Memory B cell (primary cell): ENCODE measurements around the gene BCL2L2.
A peak's percentile ranks its signal among the peaks of the same experiment; 100 is the strongest.

Source experiments
- ATAC-seq: fragments of 150-1000 bp; cut with Tn5 transposase; 2 replicates; pipeline ENCODE4 v1.10.0; 2021; ENCODE audit warnings: low read depth, mild to moderate bottlenecking, moderate library complexity
- DNase-seq, 2 donors: peaks; one replicate each; pipeline ENCODE4 v3.0.0; 2022; ENCODE audit warnings: low spot score in 2 of 2
- H3K27ac Mint-ChIP-seq: one replicate; pipeline ENCODE4 v1.8.0; 2022; ENCODE audit warnings: mild to moderate bottlenecking, moderate library complexity, mixed read lengths
- H3K27me3 Mint-ChIP-seq: one replicate; pipeline ENCODE4 v1.8.0; 2022; ENCODE audit warnings: mixed read lengths
- H3K36me3 Mint-ChIP-seq: one replicate; pipeline ENCODE4 v1.8.0; 2022; ENCODE audit warnings: mild to moderate bottlenecking, mixed read lengths
- H3K4me1 Mint-ChIP-seq: one replicate; pipeline ENCODE4 v1.8.0; 2022; ENCODE audit warnings: mixed read lengths
- H3K4me3 Mint-ChIP-seq: one replicate; pipeline ENCODE4 v1.8.0; 2022; ENCODE audit warnings: mild to moderate bottlenecking, moderate library complexity, mixed read lengths
- H3K9me3 Mint-ChIP-seq: one replicate; pipeline ENCODE4 v1.8.0; 2022; ENCODE audit warnings: mixed read lengths

Gene BCL2L2

DNA sequence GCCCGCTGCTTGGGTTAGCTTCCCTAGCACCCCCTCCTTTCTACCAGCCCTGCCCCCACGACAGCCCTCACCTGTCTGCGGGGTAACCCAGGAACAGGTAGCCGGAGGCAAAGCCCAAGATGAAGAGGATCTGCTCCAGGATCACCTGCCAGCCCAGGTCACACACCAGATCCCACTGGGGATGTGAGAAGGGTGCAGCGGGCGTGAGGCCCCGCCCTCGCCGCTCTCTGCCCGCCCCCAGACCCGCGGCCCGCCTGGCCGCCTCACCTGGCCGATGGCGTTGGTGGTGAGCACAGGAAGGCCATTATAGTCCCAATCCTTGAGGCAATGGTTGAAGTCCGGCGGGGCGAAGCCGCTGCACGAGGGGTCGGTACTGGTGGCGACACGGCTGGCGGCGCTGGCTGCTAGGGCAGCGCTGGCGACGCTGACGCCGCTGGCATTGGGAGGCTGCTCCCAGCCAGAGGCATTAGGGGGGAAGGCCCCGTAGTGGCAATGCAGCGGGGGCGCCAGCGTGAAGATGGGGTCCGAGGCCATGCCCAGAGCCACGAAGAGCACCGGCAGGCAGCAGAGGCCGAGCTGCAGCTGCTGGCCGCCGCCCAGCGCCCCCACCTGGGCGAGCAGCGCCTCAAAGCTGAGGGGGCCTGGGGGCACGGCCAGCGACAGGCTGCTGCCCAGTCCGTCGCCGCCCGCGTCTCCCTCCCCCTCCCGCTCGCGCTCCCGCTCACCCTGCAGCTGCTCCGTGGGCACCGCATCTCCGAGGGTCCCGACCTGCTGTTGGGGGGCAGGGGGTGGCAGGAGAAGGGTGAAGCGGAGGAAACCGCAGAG lies 45.3 kb downstream of the BCL2L2 start:
- Mint-ChIP-seq H3K4me1 (peaks cover 7% of the 10 kb centered on the region), H3K9me3 (no peaks in the 10 kb centered on the region), H3K27me3 (peaks cover 44% of the 10 kb centered on the region), H3K27ac (no peak overlapping the region), H3K36me3 (peaks cover 3% of the 10 kb centered on the region), H3K4me3 (peak overlapping the region; percentile 44)
- DNase-seq (no peak), ATAC-seq (peak; percentile 11)

DNA sequence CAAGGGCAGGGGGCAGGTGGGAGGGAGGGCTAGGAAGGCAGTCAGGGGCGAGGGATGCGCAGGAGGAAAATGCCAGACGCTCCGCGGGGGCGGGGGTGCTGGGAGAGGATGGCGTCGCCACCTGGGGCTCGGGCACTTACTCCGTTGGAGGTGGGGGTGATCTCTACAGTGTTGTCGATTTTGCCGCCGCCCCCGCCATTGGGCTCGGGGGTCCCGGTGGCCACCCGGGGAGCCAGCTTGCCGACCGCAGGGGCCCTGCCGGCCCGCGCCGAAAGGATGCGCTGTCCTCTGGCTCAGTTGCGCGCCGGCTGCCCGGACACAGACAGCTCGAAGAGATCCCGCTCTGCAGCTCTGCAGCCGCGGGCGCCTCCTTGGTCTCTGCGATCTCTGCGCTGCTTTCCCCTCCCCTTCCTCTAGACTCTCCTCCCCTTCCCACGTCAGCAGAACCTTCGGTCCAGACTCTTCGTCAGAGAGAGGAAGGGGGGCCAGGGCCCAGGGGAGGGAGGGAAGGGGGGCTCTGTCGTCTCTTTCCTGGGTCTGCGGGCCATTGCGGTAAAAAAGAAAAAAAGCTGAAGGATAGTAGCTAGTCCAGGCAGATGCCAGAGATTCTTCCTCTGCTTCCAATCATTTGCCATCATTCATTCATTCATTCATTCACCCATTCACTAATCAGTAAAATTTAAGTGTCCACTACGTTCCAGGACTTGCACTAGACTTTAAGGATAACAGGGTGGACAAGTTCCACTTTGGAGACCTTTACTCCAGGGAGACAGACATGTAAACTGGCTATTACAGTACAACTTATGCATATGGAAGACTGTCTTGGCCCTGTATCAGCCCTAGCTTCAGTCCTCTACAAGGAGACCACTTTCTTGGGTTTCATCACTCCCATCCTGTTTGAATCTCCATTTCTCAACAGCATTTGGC lies 46.1 kb downstream of the BCL2L2 start, which contains the start of gene SLC22A17:
TSS of gene SLC22A17 (minus strand) at position 382 of the 927 bp plus-strand sequence.
- no peaks in the 10 kb centered on the region for H3K9me3 Mint-ChIP-seq
- DNase-seq (peak in 1 of 2 donors; percentile 30), ATAC-seq (peak; percentile 86)
- peaks cover 3% of the 10 kb centered on the region for H3K36me3 Mint-ChIP-seq
- no peak within 1 kb of the TSS for H3K27ac Mint-ChIP-seq
- peaks cover 44% of the 10 kb centered on the region for H3K27me3 Mint-ChIP-seq
- peaks cover 7% of the 10 kb centered on the region for H3K4me1 Mint-ChIP-seq
- peak within 1 kb of the TSS; percentile 67 for H3K4me3 Mint-ChIP-seq

DNA sequence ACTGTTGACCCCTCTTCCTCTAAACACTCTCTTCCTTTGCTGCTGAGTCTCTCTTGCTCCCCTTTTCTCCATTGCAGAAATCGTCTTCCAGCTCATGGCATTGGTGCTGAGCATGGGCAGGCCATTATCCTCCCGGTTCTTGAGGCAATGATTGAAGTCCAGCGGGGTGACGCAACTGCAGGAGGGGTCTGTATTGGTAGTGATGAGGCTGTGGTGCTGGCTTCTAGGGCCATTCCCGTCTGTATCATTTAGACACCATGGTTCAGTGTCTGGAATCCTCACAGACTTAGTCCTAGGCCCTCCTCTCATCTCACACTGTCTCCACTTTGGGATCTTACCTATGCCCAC lies 46.8 kb downstream of the BCL2L2 start:
- H3K27me3 Mint-ChIP-seq = peaks cover 44% of the 10 kb centered on the region
- ATAC-seq = no peak
- no peaks in the 10 kb centered on the region for H3K9me3 Mint-ChIP-seq
- H3K36me3 Mint-ChIP-seq = peaks cover 3% of the 10 kb centered on the region
- peak overlapping the region; percentile 67 for H3K4me3 Mint-ChIP-seq
- DNase-seq = no peak
- H3K27ac Mint-ChIP-seq = no peak overlapping the region
- H3K4me1 Mint-ChIP-seq = peaks cover 7% of the 10 kb centered on the region

DNA sequence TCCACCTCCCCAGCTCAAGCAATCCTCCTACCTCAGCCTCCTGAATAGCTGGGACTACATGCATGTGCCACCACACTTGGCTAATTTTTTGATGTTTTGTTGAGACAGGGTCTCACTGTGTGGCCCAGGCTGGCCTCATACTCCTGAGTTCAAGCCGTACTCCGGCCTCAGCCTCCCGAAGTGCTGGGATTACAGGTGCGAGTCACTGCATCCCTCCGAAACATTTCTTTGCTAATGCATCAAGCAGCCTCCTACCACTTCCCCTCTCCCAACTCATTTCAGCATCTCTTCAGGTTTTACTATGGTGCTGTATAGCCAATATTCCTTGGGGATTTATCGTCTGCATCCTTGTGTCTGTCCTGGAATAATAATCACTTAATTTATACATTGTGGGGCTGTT lies 48.4 kb downstream of the BCL2L2 start:
- Mint-ChIP-seq H3K27me3 (peaks cover 42% of the 10 kb centered on the region), H3K36me3 (peaks cover 3% of the 10 kb centered on the region), H3K4me3 (no peak overlapping the region), H3K4me1 (peaks cover 7% of the 10 kb centered on the region), H3K9me3 (no peaks in the 10 kb centered on the region), H3K27ac (no peak overlapping the region)
- no peak for DNase-seq
- no peak for ATAC-seq

DNA sequence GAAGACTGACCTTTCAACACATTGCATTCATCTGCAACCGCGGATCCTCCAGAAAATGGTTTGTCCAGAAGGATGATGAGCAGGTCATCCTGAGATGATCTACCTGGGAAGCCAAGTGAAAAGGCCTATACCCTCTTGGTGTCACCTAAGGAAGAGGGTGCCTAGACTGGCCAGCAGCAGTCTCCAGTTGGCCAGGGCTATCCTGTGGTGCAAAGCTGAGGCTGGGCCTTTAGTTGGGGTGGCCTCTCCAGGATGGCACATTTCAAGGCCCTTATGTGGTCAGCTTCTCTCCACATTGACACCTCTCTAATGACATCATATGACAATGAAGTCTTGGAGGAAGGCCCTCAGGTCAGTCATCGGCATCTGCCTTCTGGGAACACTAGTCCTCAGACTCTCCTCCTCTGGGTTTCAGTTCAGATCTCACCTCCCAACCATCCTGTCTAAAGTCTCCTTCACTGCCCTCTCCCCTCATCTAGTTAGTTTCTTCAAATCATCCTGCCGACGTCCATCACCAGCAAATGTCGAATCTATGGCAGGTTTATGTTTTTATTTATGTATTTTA lies 49.3 kb downstream of the BCL2L2 start:
- peaks cover 7% of the 10 kb centered on the region for H3K4me1 Mint-ChIP-seq
- no peak for DNase-seq
- H3K27ac Mint-ChIP-seq = no peak overlapping the region
- H3K4me3 Mint-ChIP-seq = no peak overlapping the region
- H3K36me3 Mint-ChIP-seq = no peaks in the 10 kb centered on the region
- no peak for ATAC-seq
- H3K9me3 Mint-ChIP-seq = no peaks in the 10 kb centered on the region
- peaks cover 36% of the 10 kb centered on the region for H3K27me3 Mint-ChIP-seq

DNA sequence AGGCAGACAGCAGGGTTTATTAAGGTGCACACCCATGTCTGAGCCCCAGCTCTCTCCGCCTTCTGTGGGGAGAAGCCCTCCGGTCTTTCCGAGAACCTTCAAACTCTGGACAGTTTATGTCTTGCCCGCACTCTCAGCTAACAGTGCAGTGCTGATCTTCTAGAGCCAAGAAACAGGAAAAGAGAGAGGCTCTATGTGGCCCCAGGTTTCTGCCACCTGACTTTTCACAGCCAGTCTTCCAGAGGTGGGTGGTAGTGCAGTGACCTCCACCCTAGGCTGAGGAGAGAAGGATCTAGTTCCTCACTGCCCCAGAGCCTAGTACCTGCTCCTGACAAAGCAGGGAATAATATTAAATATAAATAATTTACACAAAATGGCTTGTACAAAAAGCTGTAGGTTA lies 50.0 kb downstream of the BCL2L2 start:
- Mint-ChIP-seq H3K27ac (no peak overlapping the region), H3K9me3 (no peaks in the 10 kb centered on the region), H3K4me3 (no peak overlapping the region), H3K27me3 (peaks cover 33% of the 10 kb centered on the region), H3K4me1 (peaks cover 4% of the 10 kb centered on the region), H3K36me3 (no peaks in the 10 kb centered on the region)
- DNase-seq (no peak), ATAC-seq (no peak)

DNA sequence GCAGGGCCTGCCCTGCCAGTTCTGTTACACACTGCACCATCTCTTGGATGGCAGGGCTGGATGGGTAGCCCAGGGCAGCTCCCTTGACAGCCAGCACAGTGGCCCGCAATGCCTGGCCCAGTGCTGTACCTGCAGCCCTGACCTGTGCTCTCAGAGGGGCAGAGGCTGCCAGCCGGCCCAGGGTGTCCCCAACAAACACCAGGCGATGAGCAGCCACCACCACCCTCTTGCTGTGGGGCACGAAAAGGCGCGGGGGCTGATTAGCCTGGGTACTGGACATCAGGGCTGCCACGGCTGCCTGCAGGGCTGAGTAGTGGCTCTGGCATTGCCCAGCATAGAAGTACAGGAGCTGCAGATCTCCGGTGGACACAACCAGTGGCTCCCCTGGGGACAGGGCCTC lies 50.6 kb downstream of the BCL2L2 start:
- Mint-ChIP-seq H3K27ac (no peak overlapping the region), H3K27me3 (peaks cover 33% of the 10 kb centered on the region), H3K4me3 (no peak overlapping the region), H3K4me1 (peaks cover 4% of the 10 kb centered on the region), H3K9me3 (no peaks in the 10 kb centered on the region), H3K36me3 (no peaks in the 10 kb centered on the region)
- ATAC-seq = no peak
- DNase-seq = no peak

DNA sequence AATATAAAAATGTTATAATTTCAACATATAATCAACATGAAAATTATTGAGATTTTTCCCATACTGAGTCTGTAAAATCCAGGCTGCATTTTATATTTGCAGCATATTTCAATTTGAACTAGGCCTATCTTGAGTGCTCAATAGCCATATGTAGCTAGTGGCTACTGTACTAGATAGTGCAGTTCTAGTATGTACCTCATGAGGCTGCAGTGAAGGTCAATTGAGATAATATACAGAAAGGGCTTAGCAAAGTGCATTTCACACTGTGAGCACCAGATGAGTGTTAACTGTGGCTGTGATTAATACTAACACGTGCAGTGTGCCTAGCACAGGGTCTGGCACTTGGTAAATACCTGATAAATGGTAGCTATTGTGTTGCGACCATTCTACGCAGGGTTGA lies 51.4 kb downstream of the BCL2L2 start:
- H3K4me1 Mint-ChIP-seq = peaks cover under 1% of the 10 kb centered on the region
- DNase-seq (no peak), ATAC-seq (no peak)
- H3K27ac Mint-ChIP-seq = no peak overlapping the region
- H3K27me3 Mint-ChIP-seq = peaks cover 31% of the 10 kb centered on the region
- H3K4me3 Mint-ChIP-seq = no peak overlapping the region
- H3K36me3 Mint-ChIP-seq = no peaks in the 10 kb centered on the region
- H3K9me3 Mint-ChIP-seq = no peaks in the 10 kb centered on the region

DNA sequence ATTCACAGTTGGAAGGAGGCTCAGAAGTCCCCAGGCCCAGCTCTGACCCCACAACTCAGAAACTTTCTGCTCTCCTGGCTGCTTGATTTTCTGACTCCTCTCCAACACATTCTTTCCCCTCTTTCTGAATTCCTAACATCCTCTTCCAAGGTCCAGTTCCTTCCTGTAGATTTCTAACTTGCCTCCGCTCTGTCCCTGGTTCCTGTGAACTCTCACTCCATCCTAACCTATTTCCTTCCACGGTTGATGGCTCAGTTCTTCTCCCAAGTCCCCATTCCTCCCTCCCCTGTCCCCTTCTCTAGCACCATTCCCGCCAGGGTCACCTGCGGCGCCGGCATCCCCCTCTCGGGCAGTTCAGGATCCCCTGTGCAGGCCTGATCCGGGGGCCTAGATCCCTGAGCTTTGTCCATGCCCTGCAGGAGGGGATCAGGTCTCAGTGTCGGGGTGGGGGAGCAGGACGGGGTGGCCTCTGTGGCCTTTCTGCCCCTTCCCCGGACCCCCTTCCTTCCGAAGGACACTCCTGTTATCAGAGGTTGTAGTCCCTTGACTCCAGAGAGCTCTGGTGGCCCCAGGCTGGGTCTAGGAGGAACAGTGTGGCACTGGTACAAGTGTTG lies 52.0 kb downstream of the BCL2L2 start:
- Mint-ChIP-seq H3K27ac (no peak overlapping the region), H3K9me3 (no peaks in the 10 kb centered on the region), H3K4me1 (no peaks in the 10 kb centered on the region), H3K4me3 (no peak overlapping the region), H3K27me3 (peaks cover 24% of the 10 kb centered on the region), H3K36me3 (no peaks in the 10 kb centered on the region)
- DNase-seq (no peak), ATAC-seq (no peak)

DNA sequence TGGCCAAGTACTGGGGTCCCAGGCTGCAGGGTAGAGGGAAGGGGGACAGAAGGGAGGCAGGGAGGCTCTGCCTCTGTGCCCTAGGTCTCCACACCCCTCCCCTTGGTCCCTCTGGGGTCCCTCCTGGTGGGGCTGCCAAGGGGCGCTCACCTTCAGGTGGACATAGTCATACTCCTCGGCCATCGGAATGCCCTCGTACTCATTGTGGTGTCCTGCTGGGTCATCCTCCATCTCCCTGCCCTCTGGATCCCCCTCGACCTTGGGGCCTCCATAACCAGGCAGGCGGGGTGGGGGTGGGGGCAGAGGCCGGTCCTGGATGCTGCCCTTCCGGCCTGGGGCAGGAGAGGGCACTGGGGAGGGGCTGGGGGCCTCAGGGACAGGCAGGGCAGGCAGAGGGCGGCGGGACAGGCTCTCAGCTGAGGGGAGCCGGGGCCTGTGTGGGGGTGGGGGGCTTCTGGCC lies 52.6 kb downstream of the BCL2L2 start:
- no peaks in the 10 kb centered on the region for H3K4me1 Mint-ChIP-seq
- no peak overlapping the region for H3K4me3 Mint-ChIP-seq
- no peak for DNase-seq
- no peaks in the 10 kb centered on the region for H3K9me3 Mint-ChIP-seq
- no peaks in the 10 kb centered on the region for H3K36me3 Mint-ChIP-seq
- H3K27me3 Mint-ChIP-seq = peaks cover 19% of the 10 kb centered on the region
- no peak overlapping the region for H3K27ac Mint-ChIP-seq
- no peak for ATAC-seq

DNA sequence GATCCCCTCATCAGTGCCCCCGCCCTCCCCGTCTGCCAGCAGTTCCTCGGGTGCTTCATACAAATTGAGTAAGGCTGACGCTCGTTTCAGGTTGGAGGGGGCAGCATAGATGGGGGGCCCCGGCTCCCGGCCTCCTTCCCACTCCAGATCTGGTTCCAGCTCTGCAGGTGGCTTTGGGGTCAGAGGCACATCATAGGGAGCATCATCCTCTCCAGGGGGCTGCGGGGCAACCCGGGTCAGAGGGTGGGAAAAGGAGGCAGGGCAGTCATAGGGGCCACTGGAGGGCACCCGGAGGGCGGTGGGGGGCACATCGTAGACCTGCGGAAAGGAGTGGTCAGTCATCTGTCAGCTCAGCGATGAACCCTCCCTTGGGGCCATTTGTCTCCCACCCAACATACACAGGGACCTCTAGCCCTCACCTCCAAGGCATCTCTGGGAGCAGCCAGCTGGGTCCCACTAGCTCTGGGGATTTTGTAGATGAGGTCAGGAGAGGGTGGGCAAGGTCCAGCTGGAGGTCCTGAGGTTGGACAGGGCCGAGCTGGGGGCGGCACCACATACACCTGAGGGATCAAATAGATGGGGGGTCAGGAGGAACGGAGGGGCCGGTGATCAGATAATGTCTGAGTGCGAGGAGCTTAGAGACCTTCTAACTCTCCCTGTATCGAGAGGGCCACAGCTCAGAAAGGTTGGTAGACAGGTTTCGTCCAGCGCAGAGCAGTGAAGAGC lies 53.3 kb downstream of the BCL2L2 start:
- H3K9me3 Mint-ChIP-seq = no peaks in the 10 kb centered on the region
- no peaks in the 10 kb centered on the region for H3K36me3 Mint-ChIP-seq
- DNase-seq = no peak
- H3K4me1 Mint-ChIP-seq = no peaks in the 10 kb centered on the region
- peaks cover 22% of the 10 kb centered on the region for H3K27me3 Mint-ChIP-seq
- H3K4me3 Mint-ChIP-seq = no peak overlapping the region
- ATAC-seq = no peak
- H3K27ac Mint-ChIP-seq = no peak overlapping the region

DNA sequence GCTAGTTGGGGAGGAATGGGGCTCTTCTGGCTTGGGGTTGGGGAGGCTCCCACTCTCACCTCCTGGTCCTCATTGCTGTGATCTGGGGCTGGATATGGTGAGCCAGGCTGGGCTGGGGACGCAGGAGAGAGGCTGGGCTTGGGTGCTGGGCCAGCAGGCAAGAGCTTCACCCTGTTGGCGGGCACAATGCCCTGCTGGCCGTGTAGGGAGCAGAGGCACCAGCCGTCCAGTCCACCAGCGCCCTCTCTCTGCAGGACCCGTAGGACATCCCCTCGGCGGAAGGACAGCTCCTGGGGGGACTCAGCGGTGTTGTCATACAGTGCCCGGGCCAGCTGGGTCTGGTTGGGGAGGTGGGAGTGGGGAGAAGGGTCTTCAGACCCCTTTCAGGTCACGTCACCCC lies 53.9 kb downstream of the BCL2L2 start:
- Mint-ChIP-seq H3K4me3 (no peak overlapping the region), H3K27ac (no peak overlapping the region), H3K36me3 (no peaks in the 10 kb centered on the region), H3K9me3 (no peaks in the 10 kb centered on the region), H3K27me3 (peaks cover 16% of the 10 kb centered on the region), H3K4me1 (no peaks in the 10 kb centered on the region)
- ATAC-seq = no peak
- no peak for DNase-seq

DNA sequence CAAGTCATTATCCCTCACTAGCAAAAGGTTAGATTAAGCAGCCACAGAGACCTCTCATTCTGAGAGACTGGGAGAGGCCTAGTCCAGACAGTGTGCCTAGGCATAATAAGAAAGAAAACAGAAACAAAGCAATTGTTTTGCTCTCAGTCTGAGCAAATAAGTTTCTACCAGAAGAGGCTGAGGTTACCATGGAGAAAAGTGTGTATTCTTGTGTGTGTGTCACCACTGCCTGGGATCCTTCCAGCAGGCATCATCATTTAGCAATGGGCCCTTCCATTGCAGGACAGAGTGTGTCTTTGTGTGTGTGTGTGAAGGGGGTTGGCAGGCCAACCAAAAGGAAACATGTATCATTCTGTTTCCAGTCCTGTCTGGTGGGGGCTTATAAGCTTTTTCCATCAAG lies 54.7 kb downstream of the BCL2L2 start:
- Mint-ChIP-seq H3K27ac (no peak overlapping the region), H3K36me3 (no peaks in the 10 kb centered on the region)

More for the DNA sequence above, 54.7 kb downstream of the BCL2L2 start:
- Mint-ChIP-seq H3K9me3 (no peaks in the 10 kb centered on the region), H3K27me3 (peaks cover 12% of the 10 kb centered on the region), H3K4me3 (no peak overlapping the region), H3K4me1 (no peaks in the 10 kb centered on the region)
- ATAC-seq = no peak
- no peak for DNase-seq
